SH-SY5Y (cell line): Measurements from ENCODE around the gene C13orf46.

ENCODE experiments used
- GATA2 ChIP-seq: IDR thresholded peaks from 2 replicates; pipeline ENCODE4 v1.6.1; 2011; ENCODE audit warnings: mild to moderate bottlenecking, low read depth, low read length
- GATA3 ChIP-seq: IDR thresholded peaks from 2 replicates; pipeline ENCODE4 v1.6.1; 2011; ENCODE audit warnings: low read depth, mild to moderate bottlenecking, low read length, moderate library complexity

DNA sequence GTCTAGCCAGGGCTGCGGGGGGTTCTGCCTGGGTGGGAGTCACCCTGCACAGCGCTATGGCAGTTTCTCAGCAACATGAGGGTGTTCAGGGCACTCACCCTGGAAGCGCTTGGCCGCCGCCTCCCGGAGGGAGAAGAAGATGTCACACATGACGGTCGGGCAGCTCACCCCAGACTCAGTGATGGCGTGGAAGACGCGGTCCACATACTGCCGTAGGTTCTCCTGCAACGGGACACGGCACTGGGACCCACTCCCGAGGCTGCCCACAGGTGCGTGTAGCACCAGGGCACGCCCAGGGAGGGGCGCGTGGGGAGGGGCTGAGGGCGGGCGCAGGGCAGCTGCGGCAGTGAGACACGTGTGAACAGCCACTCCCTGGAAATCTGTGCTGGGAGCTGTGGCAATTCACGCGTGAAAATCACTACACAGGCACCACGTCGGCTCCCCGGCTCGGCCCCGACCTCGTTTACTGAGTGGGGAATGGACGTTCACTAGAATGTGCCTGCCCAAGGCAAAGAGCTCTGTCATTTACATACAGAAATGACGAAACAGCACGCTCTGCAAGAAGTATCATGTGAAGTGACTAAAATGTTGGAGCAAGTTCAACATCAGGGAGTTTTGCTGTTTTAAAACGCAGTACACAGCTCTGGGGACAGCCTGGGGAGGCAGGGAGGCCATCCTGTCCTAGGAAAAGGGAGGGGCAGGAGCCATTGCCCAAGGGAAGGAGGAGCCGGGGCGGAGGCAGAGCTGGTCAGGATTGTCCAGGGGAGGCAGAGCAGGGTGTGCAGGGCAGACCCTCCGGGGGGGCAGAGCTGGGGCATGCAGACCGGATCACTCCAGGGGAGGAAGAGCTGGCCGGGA is 41.5 kb upstream of the C13orf46 start:
- no peak for TF ChIP-seq GATA2
- no peak for TF ChIP-seq GATA3
